Glomerular visceral epithelial cell (primary cell): ENCODE data around the gene BLCAP.

Experiments
- DNase-seq: peaks from one replicate; pipeline ENCODE4 v3.0.0-alpha.2; 2016; ENCODE audit errors: extremely low spot score

Gene BLCAP

GRCh38 chr20:37529214-37529967 lies 1.7 kb upstream of the BLCAP start:
- DNase-seq: no peak

- no peak for DNase-seq
Measured at GRCh38 chr20:37528446-37529213, 954 bp upstream of the BLCAP start.

- peak; percentile 38 for DNase-seq
Measured at GRCh38 chr20:37526839-37527637, 638 bp downstream of the BLCAP start.

GRCh38 chr20:37526238-37526838 lies 1.3 kb downstream of the BLCAP start:
- DNase-seq: peak; percentile 69

- DNase-seq: no peak
Measured at GRCh38 chr20:37525810-37526209, 1.9 kb downstream of the BLCAP start.

GRCh38 chr20:37524859-37525708 lies 2.6 kb downstream of the BLCAP start:
- peak; percentile 80 for DNase-seq

- DNase-seq: no peak
Measured at GRCh38 chr20:37523911-37524700, 3.6 kb downstream of the BLCAP start.

GRCh38 chr20:37523012-37523391 lies 4.7 kb downstream of the BLCAP start:
- DNase-seq: no peak

- DNase-seq: no peak
Measured at GRCh38 chr20:37522260-37523011, 5.2 kb downstream of the BLCAP start.

- DNase-seq: no peak
Measured at GRCh38 chr20:37521061-37521771, 6.5 kb downstream of the BLCAP start, which contains the start of gene NNAT. Gene NNAT (plus strand): TSS chr20:37521250. CDS start chr20:37521332, 82 bp downstream.

- DNase-seq: no peak
Measured at GRCh38 chr20:37520419-37520955, 7.2 kb downstream of the BLCAP start.

GRCh38 chr20:37519508-37520418 lies 7.9 kb downstream of the BLCAP start:
- DNase-seq: no peak

GRCh38 chr20:37518606-37519507 lies 8.8 kb downstream of the BLCAP start:
- no peak for DNase-seq

- no peak for DNase-seq
Measured at GRCh38 chr20:37518059-37518458, 9.6 kb downstream of the BLCAP start.

- DNase-seq: no peak
Measured at GRCh38 chr20:37516811-37517750, 10.6 kb downstream of the BLCAP start.
